Kidney (tissue), 14 donors: ENCODE data around the gene SEC24B. TPM values are rescaled to one million over a fixed set of nuclear protein-coding genes. Genes with fewer than 3 reads are reported as not detected.

Source experiments
- DNase-seq, 5 donors: peaks; one replicate each; pipeline ENCODE4 v3.0.0-alpha.2; 2013 to 2020
- FAIRE-seq: peaks from 2 replicates; lab custom pipeline; 2012; peaks lifted over from hg19 to GRCh38; lab: Jason Lieb, UNC
- H3K27ac ChIP-seq, 2 donors: one replicate each; pipeline ENCODE4 v1.7.0; 2013; ENCODE audit warnings: low read depth in 2 of 2, low read length in 2 of 2, inconsistent platforms in 1 of 2
- H3K27me3 ChIP-seq: one replicate; pipeline ENCODE4 v1.7.1; 2013; ENCODE audit warnings: low read length, inconsistent platforms; ENCODE audit not compliant: control insufficient read depth, insufficient read depth
- H3K36me3 ChIP-seq, 3 donors: one replicate each; pipeline versions ENCODE4 v1.7.0 to v1.7.1; 2013; ENCODE audit warnings: low read length in 3 of 3, control low read depth in 1 of 3, inconsistent platforms in 1 of 3; ENCODE audit not compliant: insufficient read depth in 3 of 3, control insufficient read depth in 2 of 3
- H3K4me1 ChIP-seq, 3 donors: one replicate each; pipeline versions ENCODE4 v1.7.0 to v1.7.1; 2013; ENCODE audit warnings: low read length in 3 of 3, inconsistent platforms in 1 of 3, low read depth in 1 of 3; ENCODE audit not compliant: control insufficient read depth in 2 of 3, insufficient read depth in 2 of 3
- H3K4me3 ChIP-seq, 3 donors: one replicate each; pipeline versions ENCODE4 v1.7.0 to v1.8.1; 2013; ENCODE audit warnings: low read length in 3 of 3, control low read depth in 1 of 3, inconsistent platforms in 1 of 3
- H3K9ac ChIP-seq, 3 donors: one replicate each; pipeline versions ENCODE4 v1.7.0 to v1.7.1; 2013; ENCODE audit warnings: low read length in 3 of 3, control low read depth in 1 of 3, inconsistent platforms in 1 of 3
- H3K9me3 ChIP-seq, 3 donors: one replicate each; pipeline versions ENCODE4 v1.7.0 to v1.7.1; 2013; ENCODE audit warnings: low read length in 3 of 3, control low read depth in 1 of 3, inconsistent platforms in 1 of 3; ENCODE audit not compliant: control insufficient read depth in 2 of 3, insufficient read depth in 1 of 3
- intact Hi-C: fragments of 100-400 bp; cut with DNase I; formaldehyde crosslinking; loops from one replicate; pipeline ENCODE4 v1.11.1; 2022
- polyA plus RNA-seq: library from polyadenylated mRNA; stranded (reverse); fragments of 350-450 nt; fragmentation: Illumina TruSeq; extraction: RNeasy Lipid Tissue Mini Kit (QIAGEN cat#74804); gene quantifications from one replicate; pipeline ENCODE4 v1.2.3, GENCODE V29; 2014; ENCODE audit warnings: low read depth, low replicate concordance; ENCODE audit not compliant: insufficient read depth
- total RNA-seq: library from RNA; stranded (reverse); fragmentation: NEBNext Ultra II Directional; extraction: Animal tissue kit (Norgen Biotek cat#: 25700); gene quantifications from one replicate; pipeline ENCODE4 v1.2.1, GENCODE V29; 2021
- TF ChIP-seq, protein P1 (sequence below): IDR thresholded peaks from 3 replicates; pipeline ENCODE4 v1.5.1; 2012; ENCODE audit warnings: mild to moderate bottlenecking, moderate library complexity, borderline replicate concordance; ENCODE audit not compliant: insufficient read depth; ENCODE audit errors: extremely low read depth
- donor health status: control.
- donor health status: control.
- donor health status: control.
- donor health status: control.
- donor health status: control.
- donor health status: DM: yes; HTN: yes; CAD: no.
- donor health status: Normal renal cell carcinoma (clear cell type).

Gene SEC24B
- total and polyA plus RNA-seq, 2 donors from 2014 or later = 8.1 to 32.4 TPM

DNA sequence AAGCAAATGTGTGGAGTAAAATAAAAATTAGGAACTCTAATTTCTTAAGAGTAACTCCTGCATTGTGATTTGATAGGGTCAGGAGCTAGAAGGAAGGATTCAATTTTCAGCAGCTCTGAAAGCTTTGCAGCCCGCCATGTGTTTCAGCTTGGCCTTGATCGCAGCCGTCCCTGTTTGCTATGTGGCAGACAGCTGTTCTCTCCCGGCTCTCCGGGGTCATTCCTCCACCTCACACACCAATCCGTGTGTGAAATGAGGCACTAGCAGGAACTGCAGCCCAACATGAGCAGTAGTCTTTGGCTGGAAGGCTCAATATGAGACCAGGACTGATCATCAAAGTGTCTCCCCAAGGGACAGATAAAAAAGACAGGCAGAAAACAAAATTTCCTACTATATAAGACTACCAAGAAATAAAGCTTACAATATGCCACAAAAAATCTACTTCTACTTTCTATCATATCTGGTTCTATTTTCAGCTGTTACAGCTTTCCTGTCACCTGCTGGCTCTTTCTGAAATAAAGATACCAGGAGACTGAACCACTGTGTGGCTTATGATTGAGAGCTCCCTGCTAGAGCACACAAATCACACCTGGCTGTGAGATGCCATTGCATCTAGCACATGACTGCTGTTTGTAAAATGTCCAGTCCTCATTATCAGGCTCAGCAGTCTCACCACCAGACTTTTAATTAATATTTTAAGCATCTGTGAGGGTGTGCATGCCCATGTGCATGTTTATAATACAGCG is 44.1 kb upstream of the SEC24B start:
- no peaks in the 10 kb centered on the region for H3K27me3 ChIP-seq
- FAIRE-seq = no peak
- intact Hi-C loops = no loop called here
- peak in 4 of 5 donors; percentile 38 to 66 (median 53) for DNase-seq
- TF ChIP-seq, protein P1, sequence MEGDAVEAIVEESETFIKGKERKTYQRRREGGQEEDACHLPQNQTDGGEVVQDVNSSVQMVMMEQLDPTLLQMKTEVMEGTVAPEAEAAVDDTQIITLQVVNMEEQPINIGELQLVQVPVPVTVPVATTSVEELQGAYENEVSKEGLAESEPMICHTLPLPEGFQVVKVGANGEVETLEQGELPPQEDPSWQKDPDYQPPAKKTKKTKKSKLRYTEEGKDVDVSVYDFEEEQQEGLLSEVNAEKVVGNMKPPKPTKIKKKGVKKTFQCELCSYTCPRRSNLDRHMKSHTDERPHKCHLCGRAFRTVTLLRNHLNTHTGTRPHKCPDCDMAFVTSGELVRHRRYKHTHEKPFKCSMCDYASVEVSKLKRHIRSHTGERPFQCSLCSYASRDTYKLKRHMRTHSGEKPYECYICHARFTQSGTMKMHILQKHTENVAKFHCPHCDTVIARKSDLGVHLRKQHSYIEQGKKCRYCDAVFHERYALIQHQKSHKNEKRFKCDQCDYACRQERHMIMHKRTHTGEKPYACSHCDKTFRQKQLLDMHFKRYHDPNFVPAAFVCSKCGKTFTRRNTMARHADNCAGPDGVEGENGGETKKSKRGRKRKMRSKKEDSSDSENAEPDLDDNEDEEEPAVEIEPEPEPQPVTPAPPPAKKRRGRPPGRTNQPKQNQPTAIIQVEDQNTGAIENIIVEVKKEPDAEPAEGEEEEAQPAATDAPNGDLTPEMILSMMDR = no peak
- H3K9me3 ChIP-seq = no peaks in the 10 kb centered on the region
- H3K4me1 ChIP-seq = peaks cover 0 to 4% (median 3%) of the 10 kb centered on the region in 3 donors
- no peaks in the 10 kb centered on the region for H3K36me3 ChIP-seq
- H3K27ac ChIP-seq = no peak overlapping the region
- H3K9ac ChIP-seq = no peak overlapping the region
- H3K4me3 ChIP-seq = no peak overlapping the region

DNA sequence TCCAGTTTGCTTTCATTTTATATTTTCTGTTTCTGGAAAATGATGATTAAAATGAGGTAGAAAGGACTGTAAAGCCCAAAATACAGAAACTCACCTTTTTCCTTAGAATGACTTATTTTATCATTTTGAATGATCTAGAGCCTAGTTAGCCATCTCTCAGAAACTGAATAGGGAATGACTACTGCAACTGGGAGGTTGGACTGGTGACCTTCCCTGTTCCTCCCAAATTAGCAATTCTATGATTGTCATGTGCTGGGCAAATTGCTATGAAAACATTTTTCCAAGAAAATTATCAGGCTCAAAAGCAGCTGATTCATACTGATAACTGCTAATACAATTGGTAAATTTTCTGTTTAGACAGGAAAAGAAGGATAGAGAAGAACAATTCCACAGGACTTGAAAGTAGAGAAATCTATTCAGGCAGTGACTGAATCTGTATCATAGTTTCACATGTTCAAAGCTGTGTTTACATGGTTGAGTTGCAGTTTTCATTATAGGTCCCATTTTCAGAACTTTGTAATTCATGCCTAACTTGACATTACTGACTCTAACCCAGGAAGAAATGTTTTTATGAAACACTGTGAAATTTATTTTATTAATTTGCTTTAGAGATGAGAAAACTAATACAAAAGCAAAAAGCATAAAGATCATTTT is 43.4 kb upstream of the SEC24B start:
- intact Hi-C loops = no loop called here
- no peaks in the 10 kb centered on the region for H3K27me3 ChIP-seq
- no peak for DNase-seq
- no peak overlapping the region for H3K27ac ChIP-seq
- no peak overlapping the region for H3K4me3 ChIP-seq
- H3K36me3 ChIP-seq = no peaks in the 10 kb centered on the region
- TF ChIP-seq, protein P1 = no peak
- FAIRE-seq = no peak
- peaks cover 0 to 5% (median 4%) of the 10 kb centered on the region in 3 donors for H3K4me1 ChIP-seq
- no peaks in the 10 kb centered on the region for H3K9me3 ChIP-seq
- no peak overlapping the region for H3K9ac ChIP-seq

DNA sequence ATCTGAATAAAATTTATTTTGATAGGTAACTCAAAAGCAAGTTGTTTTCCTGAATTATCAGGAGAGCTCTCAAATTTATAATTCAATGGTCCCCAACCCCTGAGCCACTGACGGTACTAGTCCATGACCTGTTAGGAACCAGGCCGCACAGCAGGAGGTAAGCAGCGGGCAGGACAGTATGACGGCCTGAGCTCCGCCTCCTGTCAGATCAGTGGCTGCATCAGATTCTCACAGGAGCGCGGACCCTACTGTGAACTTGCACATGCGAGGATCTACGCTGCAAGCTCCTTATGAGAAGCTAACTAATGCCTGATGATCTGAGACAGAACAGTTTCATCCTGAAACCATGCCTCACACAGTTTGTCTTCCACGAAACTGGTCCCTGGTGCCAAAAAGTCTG is 37.9 kb upstream of the SEC24B start:
- DNase-seq (no peak), FAIRE-seq (no peak)
- intact Hi-C loops = no loop called here

More for the DNA sequence above, 37.9 kb upstream of the SEC24B start:
- H3K9me3 ChIP-seq = no peaks in the 10 kb centered on the region
- H3K4me3 ChIP-seq = no peak overlapping the region
- H3K4me1 ChIP-seq = peaks cover 0 to 5% (median 0%) of the 10 kb centered on the region in 3 donors
- H3K9ac ChIP-seq = no peak overlapping the region
- H3K27ac ChIP-seq = no peak overlapping the region
- no peaks in the 10 kb centered on the region for H3K36me3 ChIP-seq
- H3K27me3 ChIP-seq = no peaks in the 10 kb centered on the region
- TF ChIP-seq, protein P1 = no peak
